Bone marrow (tissue), 2 donors: ENCODE measurements around the gene PRR20E.
"Not testable (repeated sequence)": the region's sequence is repeated elsewhere in the genome, so short reads cannot be mapped to it uniquely, and the experiment has no call there.

Experiments
- DNase-seq, 2 donors: peaks; one replicate each; lab custom pipeline; 2025; lab: John Stamatoyannopoulos, UW

PRR20E gene

DNA sequence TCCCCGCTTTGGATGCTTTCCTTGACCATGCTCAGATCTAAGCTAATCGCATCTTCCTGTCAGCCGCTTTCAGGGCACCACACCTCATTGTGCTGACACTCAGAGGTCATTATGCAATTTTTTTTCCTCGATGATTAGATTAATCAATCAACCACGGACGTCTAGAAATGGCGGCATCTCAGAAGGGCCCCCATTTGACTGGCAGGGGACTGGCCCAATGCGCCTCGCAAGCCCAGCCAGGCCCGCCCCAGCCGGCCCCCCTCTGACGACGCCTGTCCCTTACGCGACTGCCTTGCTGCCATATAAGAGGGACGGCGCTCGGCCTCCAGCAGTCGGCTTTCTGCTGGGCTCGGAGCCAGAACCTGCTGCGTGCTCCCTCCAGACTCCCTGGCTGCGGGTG is at the start of gene PRR20E:
Gene PRR20E, plus strand, starts transcription at position 301 of the 400 bp plus-strand sequence. CDS start 387 bp downstream, outside the sequence.
- DNase-seq: not testable (repeated sequence)

DNA sequence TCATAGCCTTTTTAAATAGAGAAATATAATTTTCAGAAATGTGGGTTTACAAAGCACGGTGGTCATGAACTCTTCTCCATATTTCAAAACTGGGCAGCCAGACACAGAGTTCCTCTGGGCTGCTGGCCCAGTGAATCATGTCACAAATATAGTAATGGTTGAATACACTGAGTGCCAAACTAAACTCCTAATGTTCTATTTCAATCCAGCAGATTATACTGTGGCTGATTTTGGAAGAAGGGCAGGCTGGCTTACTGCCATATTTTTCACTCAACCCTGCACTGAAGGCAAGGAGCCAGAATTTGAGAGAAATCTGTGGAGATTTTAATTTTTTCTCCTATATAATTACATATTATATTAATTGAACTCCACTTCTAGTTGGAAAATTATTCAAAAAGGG is 43.3 kb upstream of the PRR20E start:
- no peak for DNase-seq

DNA sequence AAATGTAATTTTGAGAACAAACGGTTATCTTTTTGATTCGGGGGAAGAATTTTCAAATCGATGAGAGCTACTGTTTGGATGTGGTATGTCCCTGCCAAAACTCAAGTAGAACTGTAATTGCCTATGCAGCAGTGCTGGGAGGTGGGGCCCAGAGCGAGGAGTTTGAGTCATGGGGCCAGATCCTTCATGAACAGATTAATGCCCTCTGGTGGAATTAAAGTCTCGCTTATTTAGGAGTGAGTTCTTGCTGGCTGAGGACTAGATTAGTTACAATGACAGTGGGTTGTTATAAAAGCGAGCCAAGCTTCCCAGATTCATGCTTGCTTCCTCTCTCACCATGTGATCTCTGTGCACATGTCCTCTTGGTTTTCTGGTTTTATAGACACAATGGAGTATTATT is 38.1 kb upstream of the PRR20E start:
- no peak for DNase-seq

DNA sequence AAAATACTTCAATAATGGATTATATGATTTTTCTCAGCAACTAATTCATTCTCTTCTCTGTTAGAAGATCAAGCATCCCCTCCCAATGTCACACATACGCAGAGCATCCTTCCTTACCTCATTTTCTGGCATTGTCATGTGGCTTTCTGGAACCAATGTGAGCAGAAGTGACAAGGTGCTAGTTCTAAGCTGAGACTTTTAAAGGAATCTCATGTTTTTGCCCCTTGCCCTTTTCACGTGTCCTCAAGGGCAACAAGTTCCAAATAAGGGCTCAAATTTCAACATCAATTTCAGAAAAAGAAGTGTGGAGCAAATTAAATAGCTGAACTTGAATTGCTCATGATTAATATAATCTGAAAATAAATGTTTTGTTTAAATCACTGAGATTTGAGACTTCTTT is 30.9 kb upstream of the PRR20E start:
- no peak for DNase-seq

DNA sequence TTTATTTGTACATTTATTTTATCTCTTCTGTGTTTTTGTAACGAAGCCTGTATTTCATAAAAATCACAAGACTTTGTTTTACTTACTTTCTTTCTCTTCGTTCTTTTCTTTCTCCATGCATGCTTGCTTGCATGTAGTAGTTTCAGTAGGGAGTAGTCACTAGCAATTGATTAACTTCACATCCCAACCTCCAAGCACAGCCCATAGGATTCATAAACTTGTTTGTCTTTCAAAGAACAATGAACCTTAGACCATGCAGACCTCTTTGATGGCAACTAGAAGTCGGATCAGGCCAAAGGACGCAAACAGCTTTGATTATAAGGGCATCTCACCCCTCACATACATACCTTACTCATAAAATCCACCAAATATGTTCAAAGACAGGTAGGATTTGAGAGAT is 29.4 kb upstream of the PRR20E start:
- DNase-seq: no peak

DNA sequence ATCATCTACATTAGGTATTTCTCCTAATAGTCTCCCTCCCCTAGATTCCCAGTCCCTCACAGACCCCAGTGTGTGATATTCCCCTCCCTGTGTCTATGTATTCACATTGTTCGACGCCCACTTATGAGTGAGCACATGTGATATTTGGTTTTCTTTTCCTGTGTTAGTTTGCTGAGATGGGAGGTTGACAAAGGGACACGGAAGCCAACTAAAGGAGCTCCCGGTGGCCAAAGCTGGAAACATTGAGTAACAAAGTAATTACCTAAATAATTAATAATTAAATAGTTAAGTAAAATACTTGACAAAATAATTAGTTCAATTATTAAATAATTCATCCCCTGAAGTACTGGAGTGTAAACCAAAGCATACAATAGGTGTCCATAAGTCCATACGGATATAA is 28.0 kb upstream of the PRR20E start:
- no peak for DNase-seq

DNA sequence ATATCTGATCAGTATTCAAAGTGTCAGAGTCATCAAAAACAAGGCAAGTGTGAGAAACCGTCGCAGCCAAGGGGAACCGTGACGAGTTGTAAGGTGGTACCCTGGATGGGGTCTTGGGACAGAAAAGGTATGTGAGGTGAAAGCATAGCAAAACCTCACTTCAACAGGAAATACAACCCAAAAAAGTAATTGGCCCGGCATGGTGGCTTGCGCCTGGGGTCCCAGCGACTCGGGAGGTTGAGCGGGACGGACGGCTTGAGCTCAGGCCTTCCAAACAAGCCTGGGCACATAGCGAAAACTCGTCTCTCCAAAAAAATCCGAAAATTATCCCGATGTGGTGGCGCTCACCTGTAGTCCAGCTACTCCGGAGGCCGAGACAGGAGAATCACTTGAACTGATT is 27.2 kb upstream of the PRR20E start:
- DNase-seq: not testable (repeated sequence)

DNA sequence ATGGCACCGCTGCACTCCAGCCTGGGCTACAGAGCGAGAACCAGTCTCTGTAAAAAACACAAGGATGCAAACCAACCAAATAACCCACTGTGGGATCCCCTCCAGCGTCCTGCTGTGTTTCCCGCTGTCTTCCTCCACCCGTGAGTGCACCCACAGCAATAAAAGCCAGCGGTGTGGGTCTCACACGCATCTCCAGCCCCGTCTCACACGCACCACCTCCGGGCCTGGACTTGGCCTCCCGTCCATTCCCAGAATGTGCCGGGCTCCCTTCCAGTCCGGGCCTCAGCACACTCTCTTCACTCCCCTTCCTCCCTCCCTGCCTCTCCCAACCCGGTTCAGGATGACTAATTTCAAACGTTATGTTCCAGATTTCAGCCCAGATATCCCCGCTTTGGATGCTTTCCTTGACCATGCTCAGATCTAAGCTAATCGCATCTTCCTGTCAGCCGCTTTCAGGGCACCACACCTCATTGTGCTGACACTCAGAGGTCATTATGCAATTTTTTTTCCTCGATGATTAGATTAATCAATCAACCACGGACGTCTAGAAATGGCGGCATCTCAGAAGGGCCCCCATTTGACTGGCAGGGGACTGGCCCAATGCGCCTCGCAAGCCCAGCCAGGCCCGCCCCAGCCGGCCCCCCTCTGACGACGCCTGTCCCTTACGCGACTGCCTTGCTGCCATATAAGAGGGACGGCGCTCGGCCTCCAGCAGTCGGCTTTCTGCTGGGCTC is 26.6 kb upstream of the PRR20E start, which contains the start of gene PRR20A:
Gene PRR20A, plus strand, starts transcription at position 684 of the 734 bp plus-strand sequence. CDS start 387 bp downstream, outside the sequence.
- DNase-seq: not testable (repeated sequence)

DNA sequence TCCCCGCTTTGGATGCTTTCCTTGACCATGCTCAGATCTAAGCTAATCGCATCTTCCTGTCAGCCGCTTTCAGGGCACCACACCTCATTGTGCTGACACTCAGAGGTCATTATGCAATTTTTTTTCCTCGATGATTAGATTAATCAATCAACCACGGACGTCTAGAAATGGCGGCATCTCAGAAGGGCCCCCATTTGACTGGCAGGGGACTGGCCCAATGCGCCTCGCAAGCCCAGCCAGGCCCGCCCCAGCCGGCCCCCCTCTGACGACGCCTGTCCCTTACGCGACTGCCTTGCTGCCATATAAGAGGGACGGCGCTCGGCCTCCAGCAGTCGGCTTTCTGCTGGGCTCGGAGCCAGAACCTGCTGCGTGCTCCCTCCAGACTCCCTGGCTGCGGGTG is 19.8 kb upstream of the PRR20E start, which contains the start of gene PRR20B:
Gene PRR20B, plus strand, starts transcription at position 301 of the 400 bp plus-strand sequence. CDS start 387 bp downstream, outside the sequence.
- not testable (repeated sequence) for DNase-seq

DNA sequence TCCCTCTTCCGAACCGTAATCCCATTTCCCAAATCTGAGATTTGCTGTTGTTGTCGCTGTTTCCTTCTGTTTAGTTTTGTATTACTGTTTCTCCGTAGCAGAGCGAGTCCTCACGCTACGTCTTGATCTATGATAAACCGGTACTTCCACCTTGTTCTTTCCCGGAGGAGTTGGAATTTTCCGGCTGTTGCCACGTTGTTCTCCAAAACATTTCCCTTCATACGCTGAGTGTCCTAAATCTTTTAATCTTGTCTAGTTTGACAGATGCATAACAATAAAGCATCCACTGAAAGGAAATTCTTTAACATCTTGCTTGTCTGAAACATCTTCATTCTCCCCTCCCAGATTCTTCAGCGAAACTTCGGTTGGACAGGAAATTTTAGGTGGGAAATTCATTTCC is 18.9 kb upstream of the PRR20E start:
- DNase-seq: not testable (repeated sequence)

DNA sequence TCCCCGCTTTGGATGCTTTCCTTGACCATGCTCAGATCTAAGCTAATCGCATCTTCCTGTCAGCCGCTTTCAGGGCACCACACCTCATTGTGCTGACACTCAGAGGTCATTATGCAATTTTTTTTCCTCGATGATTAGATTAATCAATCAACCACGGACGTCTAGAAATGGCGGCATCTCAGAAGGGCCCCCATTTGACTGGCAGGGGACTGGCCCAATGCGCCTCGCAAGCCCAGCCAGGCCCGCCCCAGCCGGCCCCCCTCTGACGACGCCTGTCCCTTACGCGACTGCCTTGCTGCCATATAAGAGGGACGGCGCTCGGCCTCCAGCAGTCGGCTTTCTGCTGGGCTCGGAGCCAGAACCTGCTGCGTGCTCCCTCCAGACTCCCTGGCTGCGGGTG is 13.2 kb upstream of the PRR20E start, which contains the start of gene PRR20C:
Gene PRR20C, plus strand, starts transcription at position 301 of the 400 bp plus-strand sequence. CDS start 387 bp downstream, outside the sequence.
- DNase-seq: not testable (repeated sequence)

DNA sequence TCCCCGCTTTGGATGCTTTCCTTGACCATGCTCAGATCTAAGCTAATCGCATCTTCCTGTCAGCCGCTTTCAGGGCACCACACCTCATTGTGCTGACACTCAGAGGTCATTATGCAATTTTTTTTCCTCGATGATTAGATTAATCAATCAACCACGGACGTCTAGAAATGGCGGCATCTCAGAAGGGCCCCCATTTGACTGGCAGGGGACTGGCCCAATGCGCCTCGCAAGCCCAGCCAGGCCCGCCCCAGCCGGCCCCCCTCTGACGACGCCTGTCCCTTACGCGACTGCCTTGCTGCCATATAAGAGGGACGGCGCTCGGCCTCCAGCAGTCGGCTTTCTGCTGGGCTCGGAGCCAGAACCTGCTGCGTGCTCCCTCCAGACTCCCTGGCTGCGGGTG is 6.7 kb upstream of the PRR20E start, which contains the start of gene PRR20D:
Gene PRR20D, plus strand, starts transcription at position 301 of the 400 bp plus-strand sequence. CDS start 387 bp downstream, outside the sequence.
- DNase-seq: not testable (repeated sequence)

DNA sequence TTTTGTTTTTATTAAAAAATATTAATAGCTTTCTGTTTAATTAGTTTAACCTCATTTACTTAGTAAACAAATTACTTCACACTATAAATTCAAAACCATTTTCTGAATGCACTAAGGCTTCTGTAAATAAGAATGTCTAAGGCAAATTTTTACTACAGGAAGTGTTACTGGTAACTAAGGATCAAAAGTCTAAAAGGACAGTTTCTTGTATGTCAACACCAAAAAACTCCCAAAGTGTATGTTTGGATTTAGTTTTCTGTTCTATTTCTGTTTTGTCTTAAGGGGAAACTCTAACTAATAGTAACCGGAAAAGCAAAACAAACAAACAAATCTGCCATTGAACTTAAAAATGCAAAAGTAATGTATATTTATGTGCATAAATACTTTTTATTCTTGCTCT is 24.7 kb downstream of the PRR20E start:
- no peak for DNase-seq

DNA sequence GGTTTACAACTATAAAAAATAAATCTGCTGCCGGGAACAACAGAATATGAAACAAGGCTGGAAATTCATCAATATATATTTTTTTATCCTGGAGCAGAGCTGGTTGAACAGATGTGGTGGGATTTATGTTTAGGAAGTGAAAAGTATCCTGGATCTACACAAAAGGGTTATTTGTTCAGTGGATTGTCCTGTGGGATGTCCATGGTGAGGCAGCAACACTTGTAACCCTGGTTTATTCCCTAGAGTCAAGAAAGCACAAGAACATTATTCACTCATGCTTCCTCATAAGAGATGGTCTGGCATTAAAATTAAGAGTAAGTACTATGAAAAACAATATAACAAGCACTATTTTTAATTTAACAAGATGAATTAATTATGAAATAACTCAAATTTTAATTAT is 46.0 kb downstream of the PRR20E start:
- DNase-seq: no peak
